Astrocyte (in vitro differentiated cells and primary cell): ENCODE measurements around the gene GMPR2.

ENCODE experiments used
- CTCF ChIP-seq: IDR thresholded peaks from 2 replicates; pipeline ENCODE4 v1.5.1; 2011; ENCODE audit warnings: low read depth, mild to moderate bottlenecking, inconsistent platforms, low read length, moderate library complexity; ENCODE audit not compliant: insufficient read depth
- EZH2 ChIP-seq: IDR thresholded peaks from 2 replicates; pipeline ENCODE4 v1.6.1; 2012; ENCODE audit warnings: mild to moderate bottlenecking, low read length, inconsistent platforms; ENCODE audit not compliant: insufficient read depth

GRCh38 chr14:24228902-24229301, 3.8 kb upstream of the GMPR2 start:
- TF ChIP-seq CTCF = no peak
- no peak for TF ChIP-seq EZH2
